Vagina (tissue), 2 donors: ENCODE data around the gene CYP27B1. TPM values are rescaled to one million over a fixed set of nuclear protein-coding genes. Genes with fewer than 3 reads are reported as not detected.

Experiments used
- DNase-seq, 2 donors: peaks; one replicate each; pipeline ENCODE4 v3.0.0-alpha.2; 2017; ENCODE audit errors: extremely low spot score in 2 of 2
- H3K27ac ChIP-seq: fragments of 200-600 bp; sonication (generic); one replicate; pipeline ENCODE4 v1.5.1; 2019
- H3K27me3 ChIP-seq: fragments of 200-600 bp; sonication (generic); one replicate; pipeline ENCODE4 v1.5.1; 2019
- H3K36me3 ChIP-seq, 2 donors: fragments of 200-600 bp; sonication (generic); one replicate each; pipeline ENCODE4 v1.5.1; 2017 to 2019
- H3K4me1 ChIP-seq: fragments of 200-600 bp; sonication (generic); one replicate; pipeline ENCODE4 v1.5.1; 2019
- H3K4me3 ChIP-seq, 2 donors: fragments of 200-600 bp; sonication (generic); 1 replicate in 1 of 2; 2 replicates in 1 of 2; pipeline ENCODE4 v1.5.1; 2016 to 2019
- H3K9me3 ChIP-seq: fragments of 200-600 bp; sonication (generic); one replicate; pipeline ENCODE4 v1.5.1; 2019
- POLR2A ChIP-seq, 2 donors: fragments of 450-650 bp; IDR thresholded peaks; one replicate each; pipeline ENCODE4 v1.6.1; 2017; ENCODE audit warnings: antibody characterized with exemption in 2 of 2, mild to moderate bottlenecking in 2 of 2, moderate library complexity in 2 of 2
- POLR2AphosphoS5 ChIP-seq, 2 donors: sonication (generic); formaldehyde crosslinking; IDR thresholded peaks; one replicate each; pipeline ENCODE4 v1.9.0; 2017; ENCODE audit warnings: antibody characterized with exemption in 2 of 2, mild to moderate bottlenecking in 2 of 2, low read depth in 1 of 2; ENCODE audit not compliant: insufficient read depth in 1 of 2
- intact Hi-C: fragments of 100-400 bp; cut with DNase I; formaldehyde crosslinking; loops from one replicate; pipeline ENCODE4 v1.15.1; 2023
- total RNA-seq: library from RNA; depleted of rRNA; stranded (reverse); fragments of >200 nt; gene quantifications from one replicate; pipeline ENCODE4 v1.2.3, GENCODE V29; 2016
- TF ChIP-seq, protein P1 (sequence below), 3 experiments: fragments of 450-650 bp in 2 of 3; fragments of 200-600 bp in 1 of 3; sonication (generic) in 1 of 3; IDR thresholded peaks; one replicate each; pipeline ENCODE4 v1.5.1; 2017 to 2019; ENCODE audit warnings: antibody characterized with exemption in 3 of 3, mild to moderate bottlenecking in 2 of 3, moderate library complexity in 2 of 3

The CYP27B1 gene
- total RNA-seq, 1 donor from 2014 or later = 1.7 TPM

DNA sequence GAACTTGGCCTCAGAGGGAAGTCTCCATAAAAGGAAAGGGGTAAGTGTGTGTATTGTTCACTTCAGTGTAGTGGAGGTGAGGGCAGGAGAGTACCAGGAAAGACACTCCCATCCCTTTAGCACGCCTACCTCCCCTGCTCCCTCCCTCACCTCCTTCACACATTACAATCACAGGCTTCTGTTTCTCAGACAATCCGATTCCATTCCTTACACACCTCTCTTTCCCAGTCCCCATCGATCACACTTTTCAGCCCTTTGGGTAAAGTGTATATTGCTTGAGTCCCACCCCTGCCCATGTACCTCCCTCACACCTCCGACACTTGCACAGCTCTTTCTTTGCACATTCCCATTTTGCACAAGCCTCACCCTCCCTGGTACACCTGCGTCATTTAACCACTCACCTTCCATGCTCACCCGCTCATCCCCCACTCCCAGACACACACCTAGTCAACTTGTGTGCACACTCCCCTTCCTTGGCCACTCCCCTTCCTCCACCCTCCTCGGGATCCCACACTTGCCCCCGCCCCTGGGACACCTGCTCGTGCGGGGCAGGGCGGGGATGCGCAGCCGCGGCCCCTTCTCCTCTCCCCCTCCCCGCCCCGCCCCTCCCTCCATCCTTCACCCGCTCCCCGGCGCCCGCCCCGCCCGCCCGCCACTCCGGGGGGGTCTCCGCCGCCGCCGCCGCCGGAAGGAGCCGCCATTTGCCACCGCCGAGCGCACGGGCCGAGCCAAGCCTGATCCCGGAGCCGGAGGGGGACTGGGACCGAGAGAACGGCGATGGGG, 12.3 kb downstream of the CYP27B1 start, which contains the start of gene MARCHF9:
MARCHF9 (plus strand) TSS at position 693 of the 783 bp plus-strand sequence. CDS start 426 bp downstream, outside the sequence.
- no peaks in the 10 kb centered on the region for H3K9me3 ChIP-seq
- intact Hi-C loops = no loop called here
- H3K27ac ChIP-seq = peak within 1 kb of the TSS; percentile 53
- no peak for DNase-seq
- peaks cover 0 to under 1% of the 10 kb centered on the region in 2 donors for H3K36me3 ChIP-seq
- no peak for TF ChIP-seq POLR2AphosphoS5 (IDR thresholded peaks at IDR 0.05; ENCODE audit: insufficient read depth in 1 of 2, low read depth in 1 of 2)
- TF ChIP-seq, protein P1, sequence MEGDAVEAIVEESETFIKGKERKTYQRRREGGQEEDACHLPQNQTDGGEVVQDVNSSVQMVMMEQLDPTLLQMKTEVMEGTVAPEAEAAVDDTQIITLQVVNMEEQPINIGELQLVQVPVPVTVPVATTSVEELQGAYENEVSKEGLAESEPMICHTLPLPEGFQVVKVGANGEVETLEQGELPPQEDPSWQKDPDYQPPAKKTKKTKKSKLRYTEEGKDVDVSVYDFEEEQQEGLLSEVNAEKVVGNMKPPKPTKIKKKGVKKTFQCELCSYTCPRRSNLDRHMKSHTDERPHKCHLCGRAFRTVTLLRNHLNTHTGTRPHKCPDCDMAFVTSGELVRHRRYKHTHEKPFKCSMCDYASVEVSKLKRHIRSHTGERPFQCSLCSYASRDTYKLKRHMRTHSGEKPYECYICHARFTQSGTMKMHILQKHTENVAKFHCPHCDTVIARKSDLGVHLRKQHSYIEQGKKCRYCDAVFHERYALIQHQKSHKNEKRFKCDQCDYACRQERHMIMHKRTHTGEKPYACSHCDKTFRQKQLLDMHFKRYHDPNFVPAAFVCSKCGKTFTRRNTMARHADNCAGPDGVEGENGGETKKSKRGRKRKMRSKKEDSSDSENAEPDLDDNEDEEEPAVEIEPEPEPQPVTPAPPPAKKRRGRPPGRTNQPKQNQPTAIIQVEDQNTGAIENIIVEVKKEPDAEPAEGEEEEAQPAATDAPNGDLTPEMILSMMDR (IDR thresholded peaks at IDR 0.05) = no peak
- no peak for TF ChIP-seq POLR2A (IDR thresholded peaks at IDR 0.05)
- peak within 1 kb of the TSS; percentile 75 to 78 for H3K4me3 ChIP-seq
- H3K4me1 ChIP-seq = peaks cover 44% of the 10 kb centered on the region
- no peaks in the 10 kb centered on the region for H3K27me3 ChIP-seq

DNA sequence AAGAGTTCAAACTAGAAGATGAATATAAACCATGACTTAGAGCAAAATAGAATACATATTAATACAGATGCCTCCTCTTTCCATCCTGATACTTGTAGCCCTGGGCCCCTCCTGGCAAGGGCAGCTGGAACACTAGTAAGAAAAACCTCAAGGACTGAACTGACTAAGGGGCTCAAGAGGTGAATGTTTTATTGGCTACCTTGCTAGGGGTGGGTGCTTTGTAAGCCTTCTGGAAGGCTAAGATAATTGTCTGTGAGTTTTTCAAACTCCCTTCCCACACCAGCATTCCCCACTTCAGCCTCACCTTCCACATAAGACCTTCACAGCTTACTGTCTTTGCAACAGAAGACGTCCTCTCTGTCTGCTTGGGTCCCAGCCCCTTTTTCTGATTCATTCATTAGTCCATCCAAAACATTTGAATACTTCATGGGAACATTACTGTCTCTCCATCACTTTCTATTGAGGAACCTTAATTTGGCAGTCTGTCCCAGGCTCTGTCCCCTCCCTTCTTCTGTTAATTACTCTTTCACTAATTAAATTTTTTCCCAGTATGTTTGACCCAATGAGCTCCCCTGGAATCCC, 13.0 kb downstream of the CYP27B1 start:
- TF ChIP-seq POLR2A (IDR thresholded peaks at IDR 0.05) (no peak), POLR2AphosphoS5 (IDR thresholded peaks at IDR 0.05; ENCODE audit: insufficient read depth in 1 of 2, low read depth in 1 of 2) (no peak)
- TF ChIP-seq, protein P1 (IDR thresholded peaks at IDR 0.05) = no peak
- intact Hi-C loops = no loop called here
- Histone ChIP-seq H3K36me3 (peaks cover 0 to 8% of the 10 kb centered on the region in 2 donors), H3K4me3 (no peak overlapping the region), H3K9me3 (no peaks in the 10 kb centered on the region), H3K4me1 (peaks cover 44% of the 10 kb centered on the region), H3K27me3 (no peaks in the 10 kb centered on the region), H3K27ac (no peak overlapping the region)
- no peak for DNase-seq

DNA sequence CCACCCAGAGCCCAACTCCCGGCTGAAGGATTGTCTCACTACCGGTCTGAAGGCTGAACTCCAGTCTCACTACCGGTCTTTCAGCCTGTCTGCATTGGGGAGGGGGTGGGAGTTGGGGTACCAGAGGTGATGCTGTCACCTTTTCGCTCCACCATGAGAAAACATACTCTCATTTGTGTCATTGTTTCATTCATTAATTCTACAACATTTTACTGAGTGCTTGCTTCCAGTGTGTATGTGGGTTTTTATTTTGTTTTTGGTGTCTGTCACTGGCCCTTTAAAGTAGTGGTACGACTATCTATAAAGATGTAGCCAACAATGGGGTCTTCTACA, 14.2 kb downstream of the CYP27B1 start:
- intact Hi-C loops = no loop called here

DNA sequence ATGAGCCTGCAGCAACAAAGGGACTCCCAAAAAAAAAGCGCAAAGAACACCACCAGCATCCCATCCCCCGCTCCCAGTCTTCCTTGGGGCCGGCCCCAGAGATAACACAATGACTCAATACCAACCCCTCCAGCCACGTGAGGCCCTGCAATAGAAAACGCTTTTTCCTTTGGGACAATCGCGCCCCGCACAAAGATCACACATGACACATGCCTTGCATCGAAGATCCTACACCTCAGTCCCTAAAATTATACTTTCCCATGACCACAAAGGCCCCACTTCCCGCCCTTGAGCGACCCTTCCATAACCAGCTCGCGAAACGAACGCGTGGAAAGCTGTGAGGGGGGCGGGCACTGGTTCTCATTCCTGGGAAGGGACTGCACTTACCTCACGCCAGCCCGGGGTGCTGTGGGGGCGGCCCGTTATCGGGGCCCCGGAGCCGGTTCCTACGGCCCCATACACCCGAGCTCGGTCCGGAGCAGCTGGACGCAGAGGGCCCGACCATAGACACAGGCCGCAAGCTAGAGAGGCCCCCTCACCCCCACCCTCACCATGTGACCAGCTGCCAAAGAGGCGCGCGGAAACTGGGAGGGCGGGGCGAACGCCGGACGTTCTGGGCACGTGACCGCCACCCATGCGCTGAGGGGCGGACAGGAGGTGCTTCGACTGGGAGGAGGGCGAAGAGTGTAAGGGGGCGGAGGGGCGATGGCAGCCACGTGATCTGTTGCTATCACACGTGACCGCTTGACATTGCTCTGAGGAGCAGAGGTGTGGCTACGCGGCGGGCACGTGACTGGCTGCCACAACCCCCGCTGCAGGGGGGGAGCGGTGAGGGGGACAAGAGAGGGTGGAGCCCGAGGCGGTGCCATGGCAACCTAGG, 14.8 kb downstream of the CYP27B1 start, which contains the start of gene CDK4:
CDK4 (minus strand) TSS at position 523 of the 880 bp plus-strand sequence. CDS start 593 bp downstream, outside the sequence.
- peak within 1 kb of the TSS; percentile 67 to 77 for H3K4me3 ChIP-seq
- DNase-seq = peak; percentile 98 to 100
- no peaks in the 10 kb centered on the region for H3K27me3 ChIP-seq
- peak within 1 kb of the TSS; percentile 83 for H3K27ac ChIP-seq
- intact Hi-C loops = no loop called here
- peaks cover 44% of the 10 kb centered on the region for H3K4me1 ChIP-seq
- H3K9me3 ChIP-seq = no peaks in the 10 kb centered on the region
- H3K36me3 ChIP-seq = peaks cover 0 to 27% of the 10 kb centered on the region in 2 donors
- TF ChIP-seq, protein P1 (IDR thresholded peaks at IDR 0.05) = no peak
- TF ChIP-seq POLR2AphosphoS5 (IDR thresholded peaks at IDR 0.05; ENCODE audit: insufficient read depth in 1 of 2, low read depth in 1 of 2) (peak; percentile 93 to 99), POLR2A (IDR thresholded peaks at IDR 0.05) (peak in 1 of 2 donors; percentile 68)

More for the DNA sequence above, 14.2 kb downstream of the CYP27B1 start:
- Histone ChIP-seq H3K9me3 (no peaks in the 10 kb centered on the region), H3K27me3 (no peaks in the 10 kb centered on the region), H3K4me3 (peak overlapping the region; percentile 67 to 77), H3K27ac (peak overlapping the region; percentile 83), H3K4me1 (peaks cover 44% of the 10 kb centered on the region), H3K36me3 (peaks cover 0 to 21% of the 10 kb centered on the region in 2 donors)
- no peak for DNase-seq
- TF ChIP-seq, protein P1 (IDR thresholded peaks at IDR 0.05) = no peak
- no peak for TF ChIP-seq POLR2AphosphoS5 (IDR thresholded peaks at IDR 0.05; ENCODE audit: insufficient read depth in 1 of 2, low read depth in 1 of 2)
- no peak for TF ChIP-seq POLR2A (IDR thresholded peaks at IDR 0.05)
